Neural crest cell (in vitro differentiated cells): ENCODE data around the gene ECM1. TPM values are rescaled to one million over a fixed set of nuclear protein-coding genes. Genes with fewer than 3 reads are reported as not detected.

Experiments used
- DNase-seq: peaks from one replicate; pipeline ENCODE4 v3.0.0; 2021; ENCODE audit warnings: low read depth, mixed read lengths, low spot score
- H3K27ac Mint-ChIP-seq: one replicate; pipeline ENCODE4 v1.8.0; 2021; ENCODE audit warnings: mild to moderate bottlenecking, mixed read lengths; ENCODE audit not compliant: unreplicated experiment
- H3K27me3 Mint-ChIP-seq: 2 replicates; pipeline ENCODE4 v1.8.0; 2021; ENCODE audit warnings: low read depth, mild to moderate bottlenecking, mixed read lengths
- H3K36me3 Mint-ChIP-seq: 2 replicates; pipeline ENCODE4 v1.8.0; 2021; ENCODE audit warnings: low read depth, mild to moderate bottlenecking, mixed read lengths
- H3K4me1 Mint-ChIP-seq: 2 replicates; pipeline ENCODE4 v1.8.0; 2021; ENCODE audit warnings: mixed read lengths
- H3K4me3 Mint-ChIP-seq: one replicate; pipeline ENCODE4 v1.8.0; 2021; ENCODE audit warnings: mild to moderate bottlenecking, mixed read lengths
- H3K9me3 Mint-ChIP-seq: 2 replicates; pipeline ENCODE4 v1.8.0; 2021; ENCODE audit warnings: mixed read lengths
- total RNA-seq: library from RNA; stranded (reverse); gene quantifications from 2 replicates; pipeline ENCODE4 v1.2.1, GENCODE V29; 2021
- TF ChIP-seq, protein P1 (sequence below): fragments of 200-600 bp; sonication (generic); conservative IDR thresholded peaks from 2 replicates; pipeline ENCODE4 v1.5.0; 2021; ENCODE audit warnings: antibody characterized with exemption, mild to moderate bottlenecking

Gene ECM1
- total RNA-seq, 1 donor from 2014 or later: 5.5 TPM

GRCh38 chr1:150473659-150474058, 34.2 kb upstream of the ECM1 start:
- no peak for DNase-seq
- no peaks in the 10 kb centered on the region for H3K27me3 Mint-ChIP-seq
- no peak overlapping the region for H3K27ac Mint-ChIP-seq
- TF ChIP-seq, protein P1, sequence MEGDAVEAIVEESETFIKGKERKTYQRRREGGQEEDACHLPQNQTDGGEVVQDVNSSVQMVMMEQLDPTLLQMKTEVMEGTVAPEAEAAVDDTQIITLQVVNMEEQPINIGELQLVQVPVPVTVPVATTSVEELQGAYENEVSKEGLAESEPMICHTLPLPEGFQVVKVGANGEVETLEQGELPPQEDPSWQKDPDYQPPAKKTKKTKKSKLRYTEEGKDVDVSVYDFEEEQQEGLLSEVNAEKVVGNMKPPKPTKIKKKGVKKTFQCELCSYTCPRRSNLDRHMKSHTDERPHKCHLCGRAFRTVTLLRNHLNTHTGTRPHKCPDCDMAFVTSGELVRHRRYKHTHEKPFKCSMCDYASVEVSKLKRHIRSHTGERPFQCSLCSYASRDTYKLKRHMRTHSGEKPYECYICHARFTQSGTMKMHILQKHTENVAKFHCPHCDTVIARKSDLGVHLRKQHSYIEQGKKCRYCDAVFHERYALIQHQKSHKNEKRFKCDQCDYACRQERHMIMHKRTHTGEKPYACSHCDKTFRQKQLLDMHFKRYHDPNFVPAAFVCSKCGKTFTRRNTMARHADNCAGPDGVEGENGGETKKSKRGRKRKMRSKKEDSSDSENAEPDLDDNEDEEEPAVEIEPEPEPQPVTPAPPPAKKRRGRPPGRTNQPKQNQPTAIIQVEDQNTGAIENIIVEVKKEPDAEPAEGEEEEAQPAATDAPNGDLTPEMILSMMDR: no peak
- H3K4me3 Mint-ChIP-seq: no peak overlapping the region
- H3K4me1 Mint-ChIP-seq: peaks cover 17% of the 10 kb centered on the region
- no peaks in the 10 kb centered on the region for H3K9me3 Mint-ChIP-seq
- H3K36me3 Mint-ChIP-seq: peaks cover 16% of the 10 kb centered on the region

GRCh38 chr1:150474869-150475268, 33.0 kb upstream of the ECM1 start:
- no peak for DNase-seq
- H3K36me3 Mint-ChIP-seq: peaks cover 16% of the 10 kb centered on the region
- H3K9me3 Mint-ChIP-seq: no peaks in the 10 kb centered on the region
- H3K4me3 Mint-ChIP-seq: no peak overlapping the region
- no peak overlapping the region for H3K27ac Mint-ChIP-seq
- peaks cover 5% of the 10 kb centered on the region for H3K27me3 Mint-ChIP-seq
- TF ChIP-seq, protein P1: no peak
- H3K4me1 Mint-ChIP-seq: peaks cover 17% of the 10 kb centered on the region

- TF ChIP-seq, protein P1: no peak
- Mint-ChIP-seq H3K36me3 (peaks cover 2% of the 10 kb centered on the region), H3K27me3 (peaks cover 7% of the 10 kb centered on the region), H3K9me3 (no peaks in the 10 kb centered on the region), H3K4me3 (no peak overlapping the region), H3K27ac (peak overlapping the region; percentile 64), H3K4me1 (peaks cover 17% of the 10 kb centered on the region)
- no peak for DNase-seq
Measured at GRCh38 chr1:150476754-150477153, 31.2 kb upstream of the ECM1 start.

DNA sequence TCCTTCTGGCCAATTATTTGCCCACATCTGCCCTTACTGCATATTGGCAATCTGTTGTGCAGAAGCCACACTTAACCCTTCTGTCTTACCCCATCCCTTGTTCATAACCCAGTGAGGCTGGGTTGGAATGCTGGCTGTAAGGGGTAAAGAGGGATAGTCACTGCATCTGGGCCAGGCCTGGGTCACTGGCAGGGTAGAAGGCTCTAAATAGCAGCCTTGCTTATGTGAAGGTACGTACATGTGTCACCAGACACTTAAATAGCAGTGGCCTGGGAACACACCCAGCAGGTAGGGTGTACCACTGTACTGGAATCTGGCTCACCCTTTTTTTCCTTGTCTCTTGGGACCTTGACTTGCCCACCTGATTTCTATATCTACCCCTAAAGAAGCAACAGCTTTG, 30.6 kb upstream of the ECM1 start:
- H3K36me3 Mint-ChIP-seq: no peaks in the 10 kb centered on the region
- peaks cover 17% of the 10 kb centered on the region for H3K4me1 Mint-ChIP-seq
- no peaks in the 10 kb centered on the region for H3K9me3 Mint-ChIP-seq
- H3K27ac Mint-ChIP-seq: no peak overlapping the region
- DNase-seq: no peak
- TF ChIP-seq, protein P1: no peak
- H3K4me3 Mint-ChIP-seq: no peak overlapping the region
- H3K27me3 Mint-ChIP-seq: peaks cover 7% of the 10 kb centered on the region

DNA sequence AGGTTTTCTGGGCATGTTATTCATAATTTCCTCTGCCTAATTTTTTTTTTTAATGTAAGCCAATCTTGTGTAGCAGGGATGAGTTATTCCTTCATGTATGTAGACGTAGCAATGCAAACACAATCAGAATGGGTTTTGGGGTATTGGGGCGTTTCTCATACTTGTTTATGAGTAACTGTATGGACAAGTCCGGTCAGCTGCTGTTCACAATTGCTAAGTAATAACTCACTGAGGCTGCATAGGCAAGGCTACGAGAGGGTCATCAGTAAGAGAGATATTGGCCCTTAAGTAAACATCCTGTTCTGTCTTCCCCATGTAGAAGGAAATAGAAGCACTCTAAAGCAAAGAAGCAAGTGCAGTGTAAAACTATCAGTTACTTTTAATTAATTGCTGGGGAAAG, 30.2 kb upstream of the ECM1 start:
- TF ChIP-seq, protein P1: no peak
- Mint-ChIP-seq H3K4me3 (no peak overlapping the region), H3K27ac (no peak overlapping the region), H3K9me3 (no peaks in the 10 kb centered on the region), H3K27me3 (peaks cover 7% of the 10 kb centered on the region), H3K4me1 (peaks cover 17% of the 10 kb centered on the region), H3K36me3 (no peaks in the 10 kb centered on the region)
- DNase-seq: no peak

DNA sequence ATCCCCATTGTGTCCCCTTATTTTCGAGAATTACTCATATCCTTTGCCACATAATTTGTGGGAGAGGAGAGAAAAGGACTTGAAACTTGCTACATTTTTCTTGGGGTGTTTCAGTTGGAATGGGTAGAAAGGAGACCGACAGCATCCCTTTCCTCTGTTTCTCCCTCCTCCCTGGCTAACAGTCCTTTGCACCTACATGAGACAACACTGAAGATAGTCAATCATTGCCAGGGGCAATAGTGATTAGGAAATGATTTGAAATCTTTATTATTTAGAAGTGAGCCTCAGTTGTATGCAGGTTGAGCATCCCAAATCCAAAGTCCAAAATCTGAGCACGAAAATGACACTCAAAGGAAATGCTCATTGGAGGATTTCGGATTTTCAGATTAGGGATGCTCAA, 28.5 kb upstream of the ECM1 start:
- Mint-ChIP-seq H3K9me3 (no peaks in the 10 kb centered on the region), H3K4me1 (peaks cover 17% of the 10 kb centered on the region), H3K4me3 (no peak overlapping the region), H3K27ac (no peak overlapping the region), H3K27me3 (peaks cover 7% of the 10 kb centered on the region), H3K36me3 (no peaks in the 10 kb centered on the region)
- TF ChIP-seq, protein P1: no peak
- no peak for DNase-seq
